Neutrophil (primary cell): Measurements from ENCODE around the gene USH2A.

ENCODE experiments used
- H3K27ac ChIP-seq: fragments of 200-600 bp; sonication (generic); 2 replicates; pipeline ENCODE4 v1.5.1; 2016; ENCODE audit warnings: mild to moderate bottlenecking, moderate library complexity
- H3K27me3 ChIP-seq: fragments of 200-600 bp; sonication (generic); 2 replicates; pipeline ENCODE4 v1.6.0; 2016; ENCODE audit warnings: mild to moderate bottlenecking
- H3K36me3 ChIP-seq: fragments of 200-600 bp; sonication (generic); 2 replicates; pipeline ENCODE4 v1.5.1; 2017
- H3K4me1 ChIP-seq, 2 experiments: fragments of 200-600 bp in 1 of 2; sonication (generic) in 1 of 2; 1 replicate in 1 of 2; 2 replicates in 1 of 2; pipeline versions ENCODE4 v1.5.1 to v1.6.1; 2013 to 2016; ENCODE audit warnings: low read depth in 1 of 2, low read length in 1 of 2, mild to moderate bottlenecking in 1 of 2, moderate library complexity in 1 of 2; ENCODE audit not compliant: control insufficient read depth in 1 of 2, insufficient read depth in 1 of 2
- H3K4me3 ChIP-seq, 2 experiments: fragments of 200-600 bp in 1 of 2; sonication (generic) in 1 of 2; 1 replicate in 1 of 2; 2 replicates in 1 of 2; pipeline ENCODE4 v1.5.1; 2013 to 2016; ENCODE audit warnings: low read depth in 1 of 2, low read length in 1 of 2, mild to moderate bottlenecking in 1 of 2, moderate library complexity in 1 of 2
- H3K9me3 ChIP-seq: fragments of 200-600 bp; sonication (generic); 2 replicates; pipeline ENCODE4 v1.5.1; 2016
- TF ChIP-seq, protein P1 (sequence below): fragments of 200-600 bp; sonication (generic); IDR thresholded peaks from 2 replicates; pipeline ENCODE4 v1.5.1; 2016; ENCODE audit warnings: antibody characterized with exemption

The USH2A gene

DNA sequence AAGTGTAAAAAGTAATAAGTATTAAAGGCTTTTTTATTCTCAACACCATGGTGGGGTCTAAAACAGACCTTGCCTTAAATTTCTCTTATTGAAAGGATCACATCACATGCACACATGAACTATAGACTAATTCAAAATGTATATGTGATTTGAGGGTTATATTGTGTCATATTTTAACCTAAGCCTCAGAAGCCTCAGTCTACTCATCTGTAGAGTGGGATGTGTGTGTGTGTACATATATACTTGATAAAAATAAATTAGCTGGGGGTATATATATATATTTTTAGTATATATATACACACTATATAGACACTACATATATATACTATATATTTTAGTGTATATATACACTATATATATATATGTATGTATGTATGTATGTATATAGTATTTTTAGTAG lies 797.3 kb downstream of the USH2A start:
- no peaks in the 10 kb centered on the region for H3K27me3 ChIP-seq
- H3K9me3 ChIP-seq, result no peaks in the 10 kb centered on the region
- no peak overlapping the region for H3K4me3 ChIP-seq
- no peaks in the 10 kb centered on the region for H3K4me1 ChIP-seq
- no peak overlapping the region for H3K27ac ChIP-seq
- H3K36me3 ChIP-seq, result peaks cover under 1% of the 10 kb centered on the region
- TF ChIP-seq, protein P1, sequence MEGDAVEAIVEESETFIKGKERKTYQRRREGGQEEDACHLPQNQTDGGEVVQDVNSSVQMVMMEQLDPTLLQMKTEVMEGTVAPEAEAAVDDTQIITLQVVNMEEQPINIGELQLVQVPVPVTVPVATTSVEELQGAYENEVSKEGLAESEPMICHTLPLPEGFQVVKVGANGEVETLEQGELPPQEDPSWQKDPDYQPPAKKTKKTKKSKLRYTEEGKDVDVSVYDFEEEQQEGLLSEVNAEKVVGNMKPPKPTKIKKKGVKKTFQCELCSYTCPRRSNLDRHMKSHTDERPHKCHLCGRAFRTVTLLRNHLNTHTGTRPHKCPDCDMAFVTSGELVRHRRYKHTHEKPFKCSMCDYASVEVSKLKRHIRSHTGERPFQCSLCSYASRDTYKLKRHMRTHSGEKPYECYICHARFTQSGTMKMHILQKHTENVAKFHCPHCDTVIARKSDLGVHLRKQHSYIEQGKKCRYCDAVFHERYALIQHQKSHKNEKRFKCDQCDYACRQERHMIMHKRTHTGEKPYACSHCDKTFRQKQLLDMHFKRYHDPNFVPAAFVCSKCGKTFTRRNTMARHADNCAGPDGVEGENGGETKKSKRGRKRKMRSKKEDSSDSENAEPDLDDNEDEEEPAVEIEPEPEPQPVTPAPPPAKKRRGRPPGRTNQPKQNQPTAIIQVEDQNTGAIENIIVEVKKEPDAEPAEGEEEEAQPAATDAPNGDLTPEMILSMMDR, result no peak

DNA sequence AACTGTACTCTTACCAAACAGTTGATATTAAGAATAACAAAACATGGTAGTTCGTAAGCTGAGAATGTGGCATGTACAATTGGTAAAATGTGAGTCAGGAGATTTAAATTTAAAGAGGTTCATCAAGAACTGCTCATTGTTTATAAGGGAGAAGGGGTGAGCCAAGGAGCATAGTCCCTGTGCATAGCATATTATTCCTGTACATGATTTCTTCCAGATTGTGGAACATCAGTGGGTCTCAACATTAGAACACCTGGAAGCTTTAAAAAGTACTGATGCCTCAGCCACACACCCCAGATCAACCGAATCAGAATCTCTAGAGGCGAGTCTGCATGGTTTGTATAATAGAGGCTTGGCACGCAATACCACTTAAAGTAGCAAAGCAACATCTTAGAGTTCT lies 800.1 kb downstream of the USH2A start:
- H3K4me1 ChIP-seq, result no peaks in the 10 kb centered on the region
- TF ChIP-seq, protein P1, result no peak
- H3K27ac ChIP-seq, result no peak overlapping the region
- no peak overlapping the region for H3K4me3 ChIP-seq
- no peaks in the 10 kb centered on the region for H3K27me3 ChIP-seq
- H3K36me3 ChIP-seq, result peaks cover 13% of the 10 kb centered on the region
- H3K9me3 ChIP-seq, result no peaks in the 10 kb centered on the region

DNA sequence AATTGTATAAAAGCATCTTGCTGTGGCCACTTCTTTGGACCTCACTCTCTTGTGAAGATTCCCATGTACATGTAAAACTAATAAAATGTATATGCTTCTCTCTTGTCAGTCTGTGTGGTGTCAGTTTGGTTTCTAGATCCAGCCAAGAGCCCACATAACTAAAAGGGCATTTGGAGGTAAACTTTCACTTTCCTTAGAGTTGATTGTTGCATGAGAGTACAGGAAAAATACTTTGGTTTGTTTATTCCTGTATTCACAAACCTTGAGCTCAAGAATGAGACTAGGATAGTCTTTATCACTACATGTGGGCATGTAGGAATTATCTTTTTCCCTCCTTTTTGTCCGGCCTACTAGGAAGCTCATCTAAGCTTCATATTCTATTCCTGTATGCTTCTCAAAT lies 805.3 kb downstream of the USH2A start:
- H3K27me3 ChIP-seq, result no peaks in the 10 kb centered on the region

DNA sequence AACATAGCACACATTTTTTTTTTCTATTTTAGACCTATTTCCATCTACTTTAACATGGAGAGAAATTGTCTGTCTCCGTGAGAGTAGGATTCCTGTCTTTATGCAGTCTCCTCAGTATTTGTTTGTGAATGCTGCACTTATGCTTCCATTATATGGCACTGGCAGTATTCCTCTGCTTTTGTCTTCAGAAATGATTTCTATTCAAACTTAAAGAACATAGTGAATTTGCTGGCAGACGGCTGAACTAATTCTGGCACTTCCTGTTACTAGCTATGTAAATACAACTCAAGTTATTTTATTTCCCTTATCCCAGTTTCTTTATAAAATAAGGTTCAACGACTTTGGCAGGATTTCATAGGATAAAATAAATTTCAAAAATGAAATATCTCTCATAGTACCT lies 810.9 kb downstream of the USH2A start:
- H3K36me3 ChIP-seq, result peaks cover 18% of the 10 kb centered on the region
- no peaks in the 10 kb centered on the region for H3K27me3 ChIP-seq
- no peaks in the 10 kb centered on the region for H3K9me3 ChIP-seq
- TF ChIP-seq, protein P1, result no peak
- H3K4me3 ChIP-seq, result no peak overlapping the region
- H3K4me1 ChIP-seq, result no peaks in the 10 kb centered on the region
- H3K27ac ChIP-seq, result no peak overlapping the region

More for the DNA sequence above, 805.3 kb downstream of the USH2A start:
- H3K27ac ChIP-seq, result no peak overlapping the region
- no peak overlapping the region for H3K4me3 ChIP-seq
- H3K36me3 ChIP-seq, result peaks cover 13% of the 10 kb centered on the region
- no peaks in the 10 kb centered on the region for H3K4me1 ChIP-seq
- no peaks in the 10 kb centered on the region for H3K9me3 ChIP-seq
- TF ChIP-seq, protein P1, result no peak

DNA sequence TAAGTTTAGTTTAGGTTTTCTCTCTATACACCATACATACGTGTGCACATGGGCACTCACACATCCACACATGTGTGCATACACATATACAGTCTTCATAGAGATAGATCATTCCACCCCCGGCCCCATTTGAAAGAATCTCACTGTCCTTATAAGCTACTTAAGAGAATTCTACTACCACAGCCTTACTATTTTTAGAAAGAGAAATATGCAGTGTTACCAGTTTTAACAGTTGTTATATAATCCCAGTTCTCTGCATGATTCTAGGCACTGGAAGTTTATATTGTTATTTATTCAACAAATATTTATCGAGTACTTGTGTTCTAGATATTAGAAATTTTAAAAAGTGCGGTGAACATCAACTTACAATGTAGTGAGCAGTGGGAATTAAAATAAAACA lies 814.6 kb downstream of the USH2A start:
- H3K36me3 ChIP-seq, result peaks cover 18% of the 10 kb centered on the region
- TF ChIP-seq, protein P1, result no peak
- H3K9me3 ChIP-seq, result no peaks in the 10 kb centered on the region
- H3K4me1 ChIP-seq, result no peaks in the 10 kb centered on the region
- H3K27me3 ChIP-seq, result no peaks in the 10 kb centered on the region
- H3K4me3 ChIP-seq, result no peak overlapping the region
- H3K27ac ChIP-seq, result no peak overlapping the region

DNA sequence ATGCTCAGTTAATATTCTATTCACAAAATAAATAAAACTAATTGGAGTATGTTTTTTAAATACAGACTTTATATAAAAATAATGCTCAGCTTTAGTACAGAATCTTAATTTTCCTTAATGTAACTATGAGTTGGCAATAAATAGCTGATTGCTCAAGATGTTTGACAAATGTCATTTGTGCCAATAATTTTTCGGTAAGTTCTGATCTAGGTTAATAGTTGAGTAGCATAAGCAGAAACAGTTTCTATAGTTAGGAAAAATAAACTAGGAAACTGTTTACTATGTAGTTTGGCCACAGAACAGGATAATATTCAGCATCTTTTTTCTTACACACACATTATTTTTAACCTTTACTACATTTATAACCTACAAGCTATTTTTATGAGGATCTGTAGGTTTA lies 815.8 kb downstream of the USH2A start:
- no peaks in the 10 kb centered on the region for H3K27me3 ChIP-seq
- no peak overlapping the region for H3K27ac ChIP-seq

More for the DNA sequence above, 815.8 kb downstream of the USH2A start:
- Histone ChIP-seq H3K4me3 (no peak overlapping the region), H3K9me3 (no peaks in the 10 kb centered on the region), H3K4me1 (no peaks in the 10 kb centered on the region), H3K36me3 (peaks cover 12% of the 10 kb centered on the region)
- TF ChIP-seq, protein P1, result no peak
